ENCODE measurements around the gene CHD9.

Gene CHD9

DNA sequence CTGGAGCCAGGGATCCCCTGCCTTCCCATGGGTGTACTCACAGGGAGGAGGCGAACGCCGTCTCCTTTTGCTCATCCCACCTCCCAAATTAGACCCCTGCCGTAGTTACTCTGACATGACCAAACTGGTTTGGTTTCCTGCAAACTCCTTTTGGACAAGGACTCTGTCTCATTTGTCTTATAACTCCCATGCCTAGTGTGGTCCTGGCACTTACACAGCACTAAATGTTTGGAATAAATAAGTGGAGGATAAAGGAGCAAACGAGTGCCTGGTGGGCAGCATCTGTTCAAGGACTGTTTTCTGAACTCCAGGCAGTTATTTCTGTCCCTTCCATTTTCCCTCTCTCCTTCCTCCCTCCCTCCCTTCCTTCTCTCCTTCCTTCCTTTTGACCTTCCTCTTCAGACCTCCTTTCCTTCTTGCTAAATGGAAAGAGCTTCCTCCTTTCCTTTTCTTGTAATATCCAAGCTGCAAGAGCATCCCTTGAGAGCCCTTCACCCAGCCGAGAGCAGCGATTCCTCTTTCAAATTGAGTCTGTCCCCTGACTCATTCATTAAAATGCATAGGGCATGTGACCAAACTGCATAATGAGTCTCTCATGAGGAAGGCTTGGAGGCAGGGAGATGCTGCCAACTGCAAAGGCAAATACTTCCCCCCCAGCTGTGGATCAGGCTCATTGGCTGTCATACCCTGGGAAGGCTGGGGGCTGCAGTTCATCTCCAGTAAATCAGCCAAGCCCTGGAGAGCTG is 36.8 kb downstream of the CHD9 start:
- no peak for DNase-seq (ENCODE audit: low read depth in 2 of 2)

GRCh38 chr16:53092284-53092683 is 37.5 kb downstream of the CHD9 start:
- no peak for DNase-seq (ENCODE audit: low read depth in 2 of 2)

- DNase-seq (ENCODE audit: low read depth in 2 of 2): no peak
These were observed 38.5 kb downstream of the CHD9 start for GRCh38 chr16:53093162-53093744.

- DNase-seq (ENCODE audit: low read depth in 2 of 2): no peak
These were observed 39.3 kb downstream of the CHD9 start for GRCh38 chr16:53094013-53094630.

GRCh38 chr16:53097190-53097589 is 42.4 kb downstream of the CHD9 start:
- DNase-seq (ENCODE audit: low read depth in 2 of 2): no peak

- DNase-seq (ENCODE audit: low read depth in 2 of 2): peak in 1 of 2 donors; percentile 11
These were observed 43.9 kb downstream of the CHD9 start for GRCh38 chr16:53098526-53099317.

- peak; percentile 6 to 20 for DNase-seq (ENCODE audit: low read depth in 2 of 2)
These were observed 44.7 kb downstream of the CHD9 start for GRCh38 chr16:53099318-53100130.

DNA sequence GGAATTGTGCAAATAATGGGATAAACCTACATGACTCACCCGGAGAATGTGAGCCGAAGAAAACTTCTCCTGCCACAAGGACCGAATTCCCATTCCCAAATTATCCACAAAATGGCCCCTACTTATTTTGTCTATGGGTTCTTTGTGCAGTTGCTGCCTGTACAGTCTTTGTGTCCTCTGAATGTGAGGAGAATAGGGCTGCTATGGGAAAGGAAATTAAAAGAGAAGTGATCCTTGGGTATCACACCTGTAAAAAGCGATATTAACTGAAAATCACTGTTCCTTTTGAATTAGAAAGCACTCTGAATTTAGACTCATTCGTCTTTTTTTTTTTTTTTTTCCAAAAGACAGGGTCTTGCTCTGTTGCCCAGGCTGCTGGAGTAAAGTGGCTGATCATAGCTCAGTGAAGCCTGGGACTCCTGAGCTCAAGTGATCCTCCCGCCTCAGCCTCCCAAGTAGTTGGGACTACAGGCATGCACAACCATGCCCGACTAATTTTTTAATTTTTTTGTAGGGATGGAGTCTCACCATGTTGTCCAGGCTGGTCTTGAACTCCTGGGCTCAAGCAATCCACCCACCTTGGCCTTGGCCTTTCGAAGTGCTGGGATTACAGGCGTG is 45.4 kb downstream of the CHD9 start:
- DNase-seq (ENCODE audit: low read depth in 2 of 2): no peak

GRCh38 chr16:53100889-53101288 is 46.1 kb downstream of the CHD9 start:
- DNase-seq (ENCODE audit: low read depth in 2 of 2): no peak

DNA sequence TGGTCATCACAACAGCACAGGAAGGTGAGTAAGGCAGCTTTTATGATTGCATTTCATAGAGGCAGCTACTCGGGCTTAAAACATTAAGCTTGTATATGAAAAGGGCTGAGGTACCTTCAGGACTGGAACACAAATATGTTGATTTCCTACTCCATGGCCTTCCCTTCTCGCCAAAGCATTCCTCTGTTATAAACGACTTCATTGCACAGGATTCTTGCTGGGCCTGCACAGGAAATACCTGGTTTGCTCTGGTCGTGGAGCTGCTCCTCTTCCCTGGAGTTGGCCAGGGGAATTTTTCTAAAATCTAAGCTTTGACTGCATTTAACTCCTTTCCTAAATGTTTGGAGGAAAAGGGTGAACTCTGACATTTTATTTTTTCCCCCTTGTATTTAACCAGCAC is 49.0 kb downstream of the CHD9 start:
- no peak for DNase-seq (ENCODE audit: low read depth in 2 of 2)

DNA sequence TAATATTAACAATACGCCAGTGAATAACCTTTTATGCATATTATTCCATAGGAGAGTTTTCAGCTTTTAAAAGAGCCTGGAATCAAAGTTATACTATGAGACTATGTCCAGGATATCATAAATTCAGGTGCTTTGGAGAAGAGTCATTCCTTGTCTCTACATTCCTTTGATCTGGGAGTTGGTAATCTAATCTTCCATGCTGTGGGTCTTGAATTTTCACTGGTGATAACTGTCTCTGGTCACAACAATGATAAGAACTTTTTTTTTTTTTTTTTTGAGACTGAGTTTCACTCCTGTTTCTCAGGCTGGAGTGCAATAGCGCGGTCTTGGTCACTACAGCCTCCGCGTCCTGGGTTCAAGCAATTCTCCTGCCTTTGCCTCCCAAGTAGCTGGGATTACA is 50.8 kb downstream of the CHD9 start:
- DNase-seq (ENCODE audit: low read depth in 2 of 2): no peak

DNA sequence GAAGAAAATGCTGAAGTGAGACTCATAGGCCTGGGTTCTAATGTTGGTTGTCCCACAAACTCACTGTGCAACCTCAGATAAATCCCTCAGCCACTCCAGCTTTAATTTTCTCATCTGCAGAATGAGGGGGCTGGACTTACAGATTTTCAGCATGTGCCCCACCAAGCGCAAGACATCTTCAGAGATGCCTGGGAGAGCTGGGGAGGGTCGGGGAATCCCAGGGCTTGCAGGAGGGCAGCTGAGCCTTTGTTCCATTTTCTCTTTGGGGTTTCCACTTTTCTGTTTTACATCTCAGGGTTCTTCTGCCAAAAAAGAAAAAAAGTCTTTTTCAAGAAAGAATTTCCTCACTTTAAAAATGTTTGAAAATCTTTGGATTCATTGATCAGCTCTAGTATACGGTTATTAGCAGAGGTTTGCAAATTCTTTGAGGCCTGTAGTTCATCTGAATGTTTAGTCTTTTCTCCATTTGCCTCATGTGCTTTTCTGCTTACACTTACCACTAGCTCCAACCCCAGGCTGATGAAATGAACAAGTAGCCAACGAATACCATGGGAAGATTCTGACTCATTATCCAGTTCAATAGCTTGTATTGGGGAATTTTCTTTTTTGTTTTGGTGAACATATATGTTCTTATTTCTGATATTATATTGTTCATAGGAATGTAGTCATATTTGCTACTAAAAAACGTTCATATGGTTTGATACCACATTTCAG is 56.4 kb downstream of the CHD9 start:
- DNase-seq (ENCODE audit: low read depth in 2 of 2): no peak

- no peak for DNase-seq (ENCODE audit: low read depth in 2 of 2)
These were observed 57.2 kb downstream of the CHD9 start for GRCh38 chr16:53112015-53112414.

- no peak for DNase-seq (ENCODE audit: low read depth in 2 of 2)
These were observed 60.3 kb downstream of the CHD9 start for GRCh38 chr16:53115047-53115446.

- DNase-seq (ENCODE audit: low read depth in 2 of 2): no peak
These were observed 61.0 kb downstream of the CHD9 start for GRCh38 chr16:53115773-53116172.

DNA sequence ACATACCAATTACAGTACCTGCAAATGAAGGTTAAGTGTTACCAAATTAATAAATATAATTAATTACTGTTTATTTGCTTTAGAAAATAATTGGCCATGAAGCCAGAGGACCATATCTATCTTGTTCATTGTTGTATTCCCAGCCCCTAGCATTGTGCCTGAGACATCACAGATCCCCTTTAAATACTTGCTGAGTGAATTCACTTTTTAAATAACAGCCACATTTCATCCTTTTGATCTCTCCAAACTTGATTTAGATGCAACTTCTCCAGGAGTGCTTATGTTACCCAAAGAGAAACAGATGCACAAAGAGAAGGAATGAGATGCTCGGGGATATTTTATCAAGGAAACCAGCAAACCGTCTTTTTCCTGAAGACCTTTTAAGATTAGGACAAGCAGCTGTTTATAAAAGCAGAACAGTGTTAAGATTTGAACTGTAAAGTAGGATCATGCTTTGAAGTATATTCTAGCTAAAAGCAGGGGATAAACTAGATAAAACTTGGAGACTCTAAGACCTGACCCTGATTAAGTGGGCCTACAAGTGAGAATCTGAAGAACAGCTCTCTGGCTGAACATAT is 66.3 kb downstream of the CHD9 start:
- DNase-seq (ENCODE audit: low read depth in 2 of 2): no peak

DNA sequence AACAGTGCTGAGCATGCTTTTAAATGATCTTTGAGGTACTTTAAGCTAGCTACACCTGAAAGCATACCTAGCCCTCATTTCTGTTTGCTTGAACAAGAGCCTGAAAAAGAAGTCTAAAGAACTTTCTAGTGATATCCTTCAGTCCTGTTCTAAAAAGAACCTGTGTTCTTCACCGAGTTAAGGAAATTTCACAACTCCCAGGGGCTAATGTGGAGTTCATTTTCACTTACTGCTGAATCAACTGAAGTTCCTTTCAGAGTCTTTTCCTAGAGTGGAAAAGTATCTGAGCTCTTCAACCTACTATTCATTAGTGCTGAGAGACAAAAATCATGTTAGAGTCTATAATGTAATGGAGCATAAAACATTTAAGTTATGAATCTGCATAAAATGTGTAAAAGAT is 66.9 kb downstream of the CHD9 start:
- no peak for DNase-seq (ENCODE audit: low read depth in 2 of 2)

DNA sequence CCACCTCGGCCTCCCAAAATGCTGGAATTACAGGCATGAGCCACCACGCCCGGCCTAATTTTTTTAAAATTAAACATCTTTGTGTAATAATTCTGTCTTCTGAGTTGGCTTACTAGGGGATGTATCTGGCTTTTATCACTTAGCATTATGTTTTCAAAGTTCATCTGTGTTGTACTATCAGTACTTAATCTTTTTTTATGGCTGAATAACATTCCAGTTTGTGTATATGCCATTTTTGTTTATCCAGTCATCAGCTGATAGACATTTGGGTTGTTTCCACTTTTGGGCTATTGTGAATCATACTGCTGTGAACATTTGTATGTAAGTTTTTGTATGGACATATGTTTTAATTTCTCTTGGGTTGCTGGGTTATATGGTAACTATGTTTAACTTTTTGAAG is 69.0 kb downstream of the CHD9 start:
- no peak for DNase-seq (ENCODE audit: low read depth in 2 of 2)

GRCh38 chr16:53126390-53126789 is 71.6 kb downstream of the CHD9 start:
- DNase-seq (ENCODE audit: low read depth in 2 of 2): no peak
